GM21447 (cell line): Measurements from ENCODE around the gene SLIT3.

Source experiments
- ATAC-seq: cut with Tn5 transposase; IDR thresholded peaks from one replicate; pipeline ENCODE4 v1.9.1; 2021; ENCODE audit not compliant: unreplicated experiment

SLIT3 gene

GRCh38 chr5:169300468-169301385 is at the start of gene SLIT3:
SLIT3 (minus strand) TSS chr5:169301139; CDS start chr5:169300709, 430 bp downstream.
- ATAC-seq, result no peak

- no peak for ATAC-seq
These were observed 49.1 kb upstream of the SLIT3 start for GRCh38 chr5:169350016-169350415.

GRCh38 chr5:169347786-169348185 is 46.8 kb upstream of the SLIT3 start:
- ATAC-seq, result no peak

GRCh38 chr5:169344629-169345028 is 43.7 kb upstream of the SLIT3 start:
- ATAC-seq, result no peak

GRCh38 chr5:169343766-169344165 is 42.8 kb upstream of the SLIT3 start:
- ATAC-seq, result no peak

- ATAC-seq, result no peak
These were observed 40.6 kb upstream of the SLIT3 start for GRCh38 chr5:169341556-169341955.

- peak; percentile 75 for ATAC-seq
These were observed 38.9 kb upstream of the SLIT3 start for GRCh38 chr5:169339869-169340268.

- no peak for ATAC-seq
These were observed 35.3 kb upstream of the SLIT3 start for GRCh38 chr5:169336242-169336641.

GRCh38 chr5:169335806-169336205 is 34.9 kb upstream of the SLIT3 start:
- ATAC-seq, result no peak

- ATAC-seq, result no peak
These were observed 32.6 kb upstream of the SLIT3 start for GRCh38 chr5:169333518-169333917.

GRCh38 chr5:169331292-169331852 is 30.4 kb upstream of the SLIT3 start:
- ATAC-seq, result no peak

- no peak for ATAC-seq
These were observed 27.5 kb upstream of the SLIT3 start for GRCh38 chr5:169328401-169328800.

- no peak for ATAC-seq
These were observed 24.3 kb upstream of the SLIT3 start for GRCh38 chr5:169325273-169325672.

- ATAC-seq, result no peak
These were observed 17.6 kb upstream of the SLIT3 start for GRCh38 chr5:169318556-169318955.

- no peak for ATAC-seq
These were observed 6.7 kb upstream of the SLIT3 start for GRCh38 chr5:169307646-169308045.

- no peak for ATAC-seq
These were observed 4.4 kb upstream of the SLIT3 start for GRCh38 chr5:169305366-169305765.

- no peak for ATAC-seq
These were observed 3.2 kb upstream of the SLIT3 start for GRCh38 chr5:169304175-169304574.

GRCh38 chr5:169303119-169303515 is 2.2 kb upstream of the SLIT3 start:
- no peak for ATAC-seq

- ATAC-seq, result peak; percentile 72
These were observed 1.7 kb upstream of the SLIT3 start for GRCh38 chr5:169302491-169303118.

- ATAC-seq, result no peak
These were observed 1.0 kb upstream of the SLIT3 start for GRCh38 chr5:169301986-169302385.

- ATAC-seq, result no peak
These were observed 521 bp upstream of the SLIT3 start for GRCh38 chr5:169301386-169301934.
